Measurements from ENCODE around the gene MAPK8IP3. TPM values are rescaled to one million over a fixed set of nuclear protein-coding genes. Genes with fewer than 3 reads are reported as not detected.

The MAPK8IP3 gene
- total and polyA plus RNA-seq, 9 of the 15 experiments (the other 6 are each of a cell fraction or from before 2014, with no cell fraction given): 0.17 to 58.7 (median 16.7) TPM

DNA sequence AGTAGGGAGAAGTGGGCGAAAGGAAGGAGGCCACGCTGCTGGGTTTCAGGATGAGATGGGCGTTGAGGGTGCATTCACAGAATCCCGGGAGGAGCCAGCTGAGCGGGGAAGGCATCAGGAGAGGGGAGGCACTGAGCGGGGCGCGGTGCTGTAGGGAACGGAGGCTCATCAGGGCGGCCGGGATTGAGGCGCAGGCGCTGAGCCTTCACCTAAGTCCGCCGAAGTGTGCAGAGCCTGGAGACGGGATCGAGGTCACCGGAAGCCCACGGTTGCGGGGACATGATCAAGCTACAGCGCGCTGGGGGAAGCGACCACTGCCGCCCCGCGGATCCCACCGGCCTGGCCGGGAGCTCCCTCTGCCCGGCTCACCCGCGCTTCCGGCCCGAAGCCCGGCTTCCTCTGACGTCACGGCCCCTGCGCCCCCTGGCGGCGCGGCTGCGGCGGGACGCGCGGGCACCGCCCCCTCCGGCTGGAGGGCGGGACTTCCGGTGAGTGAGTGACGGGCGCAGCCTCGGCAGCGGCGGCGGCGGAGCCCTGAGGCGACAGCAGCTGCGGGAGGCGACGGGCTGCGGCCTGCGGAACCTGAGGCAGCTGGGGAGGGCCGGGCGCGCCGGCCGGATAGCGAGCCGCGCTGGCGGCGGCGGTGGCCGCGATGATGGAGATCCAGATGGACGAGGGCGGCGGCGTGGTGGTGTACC lies at the start of gene MAPK8IP3 (continued):
- TF ChIP-seq, protein P1, sequence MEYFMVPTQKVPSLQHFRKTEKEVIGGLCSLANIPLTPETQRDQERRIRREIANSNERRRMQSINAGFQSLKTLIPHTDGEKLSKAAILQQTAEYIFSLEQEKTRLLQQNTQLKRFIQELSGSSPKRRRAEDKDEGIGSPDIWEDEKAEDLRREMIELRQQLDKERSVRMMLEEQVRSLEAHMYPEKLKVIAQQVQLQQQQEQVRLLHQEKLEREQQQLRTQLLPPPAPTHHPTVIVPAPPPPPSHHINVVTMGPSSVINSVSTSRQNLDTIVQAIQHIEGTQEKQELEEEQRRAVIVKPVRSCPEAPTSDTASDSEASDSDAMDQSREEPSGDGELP (CRISPR knock-in tag; IDR thresholded peaks at IDR 0.05; ENCODE audit: borderline replicate concordance): peak; percentile 50
- peak; percentile 61 for TF ChIP-seq SMARCA4 (IDR thresholded peaks at IDR 0.05)
- TF ChIP-seq, protein P2, sequence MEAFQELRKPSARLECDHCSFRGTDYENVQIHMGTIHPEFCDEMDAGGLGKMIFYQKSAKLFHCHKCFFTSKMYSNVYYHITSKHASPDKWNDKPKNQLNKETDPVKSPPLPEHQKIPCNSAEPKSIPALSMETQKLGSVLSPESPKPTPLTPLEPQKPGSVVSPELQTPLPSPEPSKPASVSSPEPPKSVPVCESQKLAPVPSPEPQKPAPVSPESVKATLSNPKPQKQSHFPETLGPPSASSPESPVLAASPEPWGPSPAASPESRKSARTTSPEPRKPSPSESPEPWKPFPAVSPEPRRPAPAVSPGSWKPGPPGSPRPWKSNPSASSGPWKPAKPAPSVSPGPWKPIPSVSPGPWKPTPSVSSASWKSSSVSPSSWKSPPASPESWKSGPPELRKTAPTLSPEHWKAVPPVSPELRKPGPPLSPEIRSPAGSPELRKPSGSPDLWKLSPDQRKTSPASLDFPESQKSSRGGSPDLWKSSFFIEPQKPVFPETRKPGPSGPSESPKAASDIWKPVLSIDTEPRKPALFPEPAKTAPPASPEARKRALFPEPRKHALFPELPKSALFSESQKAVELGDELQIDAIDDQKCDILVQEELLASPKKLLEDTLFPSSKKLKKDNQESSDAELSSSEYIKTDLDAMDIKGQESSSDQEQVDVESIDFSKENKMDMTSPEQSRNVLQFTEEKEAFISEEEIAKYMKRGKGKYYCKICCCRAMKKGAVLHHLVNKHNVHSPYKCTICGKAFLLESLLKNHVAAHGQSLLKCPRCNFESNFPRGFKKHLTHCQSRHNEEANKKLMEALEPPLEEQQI (IDR thresholded peaks at IDR 0.05): no peak
- no peak for TF ChIP-seq ZNF354B (CRISPR knock-in tag; IDR thresholded peaks at IDR 0.05)
- 0 out of 2 replicates have a peak, but pooled peaks have one; percentile 21 for TF ChIP-seq ZSCAN32 (CRISPR knock-in tag; IDR thresholded peaks at IDR 0.05)
- TF ChIP-seq, protein P3, sequence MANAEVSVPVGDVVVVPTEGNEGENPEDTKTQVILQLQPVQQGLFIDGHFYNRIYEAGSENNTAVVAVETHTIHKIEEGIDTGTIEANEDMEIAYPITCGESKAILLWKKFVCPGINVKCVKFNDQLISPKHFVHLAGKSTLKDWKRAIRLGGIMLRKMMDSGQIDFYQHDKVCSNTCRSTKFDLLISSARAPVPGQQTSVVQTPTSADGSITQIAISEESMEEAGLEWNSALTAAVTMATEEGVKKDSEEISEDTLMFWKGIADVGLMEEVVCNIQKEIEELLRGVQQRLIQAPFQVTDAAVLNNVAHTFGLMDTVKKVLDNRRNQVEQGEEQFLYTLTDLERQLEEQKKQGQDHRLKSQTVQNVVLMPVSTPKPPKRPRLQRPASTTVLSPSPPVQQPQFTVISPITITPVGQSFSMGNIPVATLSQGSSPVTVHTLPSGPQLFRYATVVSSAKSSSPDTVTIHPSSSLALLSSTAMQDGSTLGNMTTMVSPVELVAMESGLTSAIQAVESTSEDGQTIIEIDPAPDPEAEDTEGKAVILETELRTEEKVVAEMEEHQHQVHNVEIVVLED (CRISPR knock-in tag; IDR thresholded peaks at IDR 0.05): peak; percentile 84
- TF ChIP-seq ZNF695 (CRISPR knock-in tag; IDR thresholded peaks at IDR 0.05): no peak
- TF ChIP-seq, protein P4, sequence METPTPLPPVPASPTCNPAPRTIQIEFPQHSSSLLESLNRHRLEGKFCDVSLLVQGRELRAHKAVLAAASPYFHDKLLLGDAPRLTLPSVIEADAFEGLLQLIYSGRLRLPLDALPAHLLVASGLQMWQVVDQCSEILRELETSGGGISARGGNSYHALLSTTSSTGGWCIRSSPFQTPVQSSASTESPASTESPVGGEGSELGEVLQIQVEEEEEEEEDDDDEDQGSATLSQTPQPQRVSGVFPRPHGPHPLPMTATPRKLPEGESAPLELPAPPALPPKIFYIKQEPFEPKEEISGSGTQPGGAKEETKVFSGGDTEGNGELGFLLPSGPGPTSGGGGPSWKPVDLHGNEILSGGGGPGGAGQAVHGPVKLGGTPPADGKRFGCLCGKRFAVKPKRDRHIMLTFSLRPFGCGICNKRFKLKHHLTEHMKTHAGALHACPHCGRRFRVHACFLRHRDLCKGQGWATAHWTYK (CRISPR knock-in tag; IDR thresholded peaks at IDR 0.05): peak; percentile 41; the same call in 1 of the 2 replicates
- TF ChIP-seq EHMT2 (IDR thresholded peaks at IDR 0.05): no peak
- TF ChIP-seq, protein P5, sequence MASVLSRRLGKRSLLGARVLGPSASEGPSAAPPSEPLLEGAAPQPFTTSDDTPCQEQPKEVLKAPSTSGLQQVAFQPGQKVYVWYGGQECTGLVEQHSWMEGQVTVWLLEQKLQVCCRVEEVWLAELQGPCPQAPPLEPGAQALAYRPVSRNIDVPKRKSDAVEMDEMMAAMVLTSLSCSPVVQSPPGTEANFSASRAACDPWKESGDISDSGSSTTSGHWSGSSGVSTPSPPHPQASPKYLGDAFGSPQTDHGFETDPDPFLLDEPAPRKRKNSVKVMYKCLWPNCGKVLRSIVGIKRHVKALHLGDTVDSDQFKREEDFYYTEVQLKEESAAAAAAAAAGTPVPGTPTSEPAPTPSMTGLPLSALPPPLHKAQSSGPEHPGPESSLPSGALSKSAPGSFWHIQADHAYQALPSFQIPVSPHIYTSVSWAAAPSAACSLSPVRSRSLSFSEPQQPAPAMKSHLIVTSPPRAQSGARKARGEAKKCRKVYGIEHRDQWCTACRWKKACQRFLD (CRISPR knock-in tag; IDR thresholded peaks at IDR 0.05): peak; percentile 82
- TF ChIP-seq, protein P6, sequence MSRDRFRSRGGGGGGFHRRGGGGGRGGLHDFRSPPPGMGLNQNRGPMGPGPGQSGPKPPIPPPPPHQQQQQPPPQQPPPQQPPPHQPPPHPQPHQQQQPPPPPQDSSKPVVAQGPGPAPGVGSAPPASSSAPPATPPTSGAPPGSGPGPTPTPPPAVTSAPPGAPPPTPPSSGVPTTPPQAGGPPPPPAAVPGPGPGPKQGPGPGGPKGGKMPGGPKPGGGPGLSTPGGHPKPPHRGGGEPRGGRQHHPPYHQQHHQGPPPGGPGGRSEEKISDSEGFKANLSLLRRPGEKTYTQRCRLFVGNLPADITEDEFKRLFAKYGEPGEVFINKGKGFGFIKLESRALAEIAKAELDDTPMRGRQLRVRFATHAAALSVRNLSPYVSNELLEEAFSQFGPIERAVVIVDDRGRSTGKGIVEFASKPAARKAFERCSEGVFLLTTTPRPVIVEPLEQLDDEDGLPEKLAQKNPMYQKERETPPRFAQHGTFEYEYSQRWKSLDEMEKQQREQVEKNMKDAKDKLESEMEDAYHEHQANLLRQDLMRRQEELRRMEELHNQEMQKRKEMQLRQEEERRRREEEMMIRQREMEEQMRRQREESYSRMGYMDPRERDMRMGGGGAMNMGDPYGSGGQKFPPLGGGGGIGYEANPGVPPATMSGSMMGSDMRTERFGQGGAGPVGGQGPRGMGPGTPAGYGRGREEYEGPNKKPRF (IDR thresholded peaks at IDR 0.05; ENCODE audit: low read depth, low read length): no peak
- peak; percentile 80 for TF ChIP-seq ATF1 (CRISPR knock-in tag; IDR thresholded peaks at IDR 0.05)
- peak; percentile 99 for TF ChIP-seq ATF1 (tag; IDR thresholded peaks at IDR 0.05)
- TF ChIP-seq RAD51 (IDR thresholded peaks at IDR 0.05; ENCODE audit: borderline replicate concordance, low read depth): no peak
- TF ChIP-seq NONO (IDR thresholded peaks at IDR 0.05; ENCODE audit: low read depth in 2 of 2, low read length in 1 of 2): peak in 1 of 2 experiments; percentile 94; a peak in 2 of 4 replicates
- peak; percentile 56 to 92 for TF ChIP-seq MAZ (CRISPR knock-in tag; conservative IDR thresholded peaks at IDR 0.05 in 1 of 2, IDR thresholded peaks at IDR 0.05 in 1 of 2)
